IMR-90 (cell line): ENCODE data around the gene NOX3. TPM values are rescaled to one million over a fixed set of nuclear protein-coding genes. Genes with fewer than 3 reads are reported as not detected.

ENCODE experiments used
- ATAC-seq: fragments of 200-7000 bp; cut with Tn5 transposase; 2 replicates; pipeline ENCODE4 v1.9.1; 2020; ENCODE audit warnings: low read depth, mild to moderate bottlenecking, moderate library complexity
- BruUV-seq: library from RNA; stranded (reverse); fragments of 400-500 nt; replicated peaks from 2 replicates; lab custom pipeline; 2021; lab: Mats Ljungman, UMichigan
- CTCF ChIA-PET: fragments of 300-600 bp; formaldehyde crosslinking; extraction: SDS; loops from one replicate; lab custom pipeline; 2021; ENCODE audit warnings: antibody characterized with exemption; lab: Yijun Ruan, JAX
- POLR2A ChIA-PET: fragments of 300-600 bp; sonication (Branson Sonifier 250); formaldehyde crosslinking; loops from one replicate; lab custom pipeline; 2022; ENCODE audit warnings: antibody characterized with exemption; ENCODE audit not compliant: unreplicated experiment; lab: Charles Lee
- DNase-seq: peaks from one replicate; pipeline ENCODE4 v3.0.0; 2013
- H2AFZ ChIP-seq: replicated peaks from 2 replicates; pipeline ENCODE3; 2013; ENCODE audit warnings: low read length, mild to moderate bottlenecking; ENCODE audit not compliant: poor library complexity
- H2AK5ac ChIP-seq: 2 replicates; pipeline ENCODE4 v1.6.1; 2013; ENCODE audit warnings: low read depth, low read length, inconsistent platforms
- H2AK9ac ChIP-seq: replicated peaks from 2 replicates; pipeline ENCODE3; 2013; ENCODE audit warnings: mild to moderate bottlenecking, low read depth, low read length, moderate library complexity; ENCODE audit not compliant: poor library complexity
- H2BK120ac ChIP-seq: 2 replicates; pipeline ENCODE4 v1.6.1; 2013; ENCODE audit warnings: low read depth, low read length, inconsistent platforms
- H2BK15ac ChIP-seq: 3 replicates; pipeline ENCODE4 v1.6.1; 2013; ENCODE audit warnings: low read depth, low read length, inconsistent platforms
- H2BK20ac ChIP-seq: 2 replicates; pipeline ENCODE4 v1.6.1; 2013; ENCODE audit warnings: low read depth, mild to moderate bottlenecking, inconsistent platforms, low read length, moderate library complexity
- H2BK5ac ChIP-seq: 2 replicates; pipeline ENCODE4 v1.6.1; 2013; ENCODE audit warnings: mild to moderate bottlenecking, low read depth, low read length, inconsistent platforms; ENCODE audit not compliant: poor library complexity, severe bottlenecking
- H3K14ac ChIP-seq: replicated peaks from 2 replicates; pipeline ENCODE4 v1.6.1; 2013; ENCODE audit warnings: low read depth, low read length, inconsistent platforms
- H3K18ac ChIP-seq: 2 replicates; pipeline ENCODE4 v1.6.1; 2013; ENCODE audit warnings: low read depth, low read length, control low read depth
- H3K23ac ChIP-seq: 2 replicates; pipeline ENCODE4 v1.6.1; 2013; ENCODE audit warnings: low read depth, low read length, inconsistent platforms
- H3K27ac ChIP-seq: 2 replicates; pipeline ENCODE4 v1.5.1; 2013; ENCODE audit warnings: mild to moderate bottlenecking, control low read depth, low read length; ENCODE audit not compliant: insufficient read depth
- H3K27me3 ChIP-seq: 2 replicates; pipeline ENCODE4 v1.6.1; 2013; ENCODE audit warnings: low read length; ENCODE audit not compliant: control insufficient read depth, insufficient read depth
- H3K36me3 ChIP-seq: 2 replicates; pipeline ENCODE4 v1.6.1; 2013; ENCODE audit warnings: low read length, mixed read lengths; ENCODE audit not compliant: control insufficient read depth, insufficient read depth
- H3K4ac ChIP-seq: 2 replicates; pipeline ENCODE4 v1.6.1; 2013; ENCODE audit warnings: low read depth, low read length, inconsistent platforms
- H3K4me1 ChIP-seq: 2 replicates; pipeline ENCODE4 v1.6.1; 2013; ENCODE audit warnings: low read length, mixed read lengths; ENCODE audit not compliant: control insufficient read depth, insufficient read depth
- H3K4me2 ChIP-seq: 2 replicates; pipeline ENCODE4 v1.6.1; 2013; ENCODE audit warnings: low read depth, mild to moderate bottlenecking, control low read depth, low read length, moderate library complexity
- H3K4me3 ChIP-seq: 2 replicates; pipeline ENCODE4 v1.5.1; 2013; ENCODE audit warnings: low read depth, mild to moderate bottlenecking, control low read depth, low read length, moderate library complexity; ENCODE audit not compliant: insufficient read depth
- H3K56ac ChIP-seq: 2 replicates; pipeline ENCODE4 v1.6.1; 2013; ENCODE audit warnings: low read length, inconsistent platforms; ENCODE audit not compliant: insufficient read depth; ENCODE audit errors: extremely low read depth
- H3K79me1 ChIP-seq, 2 experiments: 2 replicates each; pipeline ENCODE4 v1.6.1; 2013; ENCODE audit warnings: low read length in 2 of 2, inconsistent platforms in 1 of 2, low read depth in 1 of 2
- H3K9ac ChIP-seq: 2 replicates; pipeline ENCODE4 v1.6.1; 2013; ENCODE audit warnings: low read depth, low read length, control low read depth
- H3K9me1 ChIP-seq: 2 replicates; pipeline ENCODE4 v1.6.1; 2013; ENCODE audit warnings: low read length, inconsistent platforms; ENCODE audit not compliant: insufficient read depth
- H3K9me3 ChIP-seq: 2 replicates; pipeline ENCODE4 v1.6.1; 2013; ENCODE audit warnings: low read length; ENCODE audit not compliant: control insufficient read depth, insufficient read depth
- H4K20me1 ChIP-seq: 2 replicates; pipeline ENCODE4 v1.6.1; 2013; ENCODE audit warnings: low read length, inconsistent platforms; ENCODE audit not compliant: insufficient read depth
- H4K5ac ChIP-seq: 2 replicates; pipeline ENCODE4 v1.6.1; 2013; ENCODE audit warnings: mild to moderate bottlenecking, low read depth, low read length, control low read depth
- H4K8ac ChIP-seq, 2 experiments: 2 replicates each; pipeline ENCODE4 v1.6.1; 2013; ENCODE audit warnings: low read depth in 2 of 2, low read length in 2 of 2, control low read depth in 1 of 2, inconsistent platforms in 1 of 2
- H4K91ac ChIP-seq: 2 replicates; pipeline ENCODE4 v1.6.1; 2013; ENCODE audit warnings: low read depth, low read length, inconsistent platforms; ENCODE audit not compliant: insufficient read depth
- BHLHE40 ChIP-seq: fragments of 150-350 bp; IDR thresholded peaks from 2 replicates; pipeline ENCODE4 v1.6.1; 2016; ENCODE audit warnings: mild to moderate bottlenecking, low read depth, low read length
- CEBPB ChIP-seq: IDR thresholded peaks from 2 replicates; pipeline ENCODE4 v1.6.1; 2012; ENCODE audit warnings: low read depth, low read length, improper control_type of control experiment
- MXI1 ChIP-seq: IDR thresholded peaks from 2 replicates; pipeline ENCODE4 v1.6.1; 2012; ENCODE audit warnings: low read depth, mild to moderate bottlenecking, low read length, moderate library complexity, borderline replicate concordance
- USF2 ChIP-seq: fragments of 150-350 bp; IDR thresholded peaks from 2 replicates; pipeline ENCODE4 v1.6.1; 2017; ENCODE audit warnings: mild to moderate bottlenecking, antibody characterized with exemption, low read length, low read depth
- WGBS, 2 experiments: methylation state at CpG; one replicate each; pipeline versions ENCODE4 v1.1.5 to v1.1.7; 2013; ENCODE audit warnings: missing lambda C conversion rate in 2 of 2; ENCODE audit not compliant: insufficient read length in 1 of 2; ENCODE audit errors: extremely low coverage in 2 of 2; 5-methylcytosine and 5-hydroxymethylcytosine counted together
- dilution Hi-C: fragments of 300-500 bp; cut with HindIII; formaldehyde crosslinking; loops from one replicate; pipeline ENCODE4 v1.14.3; 2018; ENCODE audit warnings: low sequenced_read_pairs; ENCODE audit not compliant: unreplicated experiment
- in situ Hi-C: fragments of 300-500 bp; cut with MboI; formaldehyde crosslinking; loops from 3 replicates; pipeline ENCODE4 v1.14.3; 2019; ENCODE audit warnings: low sequenced_read_pairs, inconsistent platforms, mixed read lengths
- intact Hi-C: fragments of 100-400 bp; cut with micrococcal nuclease; formaldehyde crosslinking; loops from 2 replicates; pipeline ENCODE4 v1.10.0; 2022
- polyA plus RNA-seq, 3 experiments: library from polyadenylated mRNA; depleted of rRNA; stranded (reverse); fragments of >200 nt; gene quantifications; 2 replicates each; pipeline ENCODE4 v1.2.3, GENCODE V29; 2012; ENCODE audit warnings: low replicate concordance in 1 of 3
- total RNA-seq: library from RNA; depleted of rRNA; stranded (reverse); fragments of >200 nt; gene quantifications from 2 replicates; pipeline ENCODE4 v1.2.3, GENCODE V29; 2012

The NOX3 gene
- total and polyA plus RNA-seq, 2 of the 4 experiments (the other 2 are of a cell fraction), result not detected

- in situ Hi-C loops, result no loop called here
- Histone ChIP-seq H2AK5ac (no peak overlapping the region), H3K79me1 (no peaks in the 10 kb centered on the region), H3K4me2 (no peak overlapping the region), H3K56ac (no peak overlapping the region), H3K27ac (no peak overlapping the region), H2BK15ac (no peak overlapping the region; the same call in 2 of the 3 replicates), H4K91ac (no peak overlapping the region), H3K4ac (peak overlapping the region; percentile 8; the same call in 1 of the 2 replicates), H3K27me3 (no peaks in the 10 kb centered on the region), H4K20me1 (no peaks in the 10 kb centered on the region), H2BK5ac (peak overlapping the region; percentile 96), H3K9me3 (no peaks in the 10 kb centered on the region; the same call in 1 of the 2 replicates), H3K9me1 (peaks cover 4% of the 10 kb centered on the region), H3K4me3 (no peak overlapping the region), H4K5ac (no peak overlapping the region), H2AFZ (no peak overlapping the region), H3K4me1 (peaks cover 6% of the 10 kb centered on the region), H2BK20ac (no peak overlapping the region), H3K18ac (no peak overlapping the region; the same call in 1 of the 2 replicates), H4K8ac (peak overlapping the region in 1 of 2 experiments; percentile 47; a peak in 1 of 4 replicates), H2BK120ac (no peak overlapping the region), H2AK9ac (no peak overlapping the region), H3K23ac (no peak overlapping the region), H3K9ac (no peak overlapping the region), H3K36me3 (no peaks in the 10 kb centered on the region), H3K14ac (no peak overlapping the region)
- dilution Hi-C loops, result no loop called here
- POLR2A ChIA-PET, result interaction anchor here (0.6 kb wide), 1 partner anchor 534 kb away, joined by 3 read pairs; no protein-coding TSS in a partner anchor
- TF ChIP-seq MXI1 (no peak), USF2 (peak; percentile 32), BHLHE40 (peak; percentile 6; the same call in 1 of the 2 replicates), CEBPB (peak; percentile 64; the same call in 1 of the 2 replicates)
- no CpG with 5 or more reads among the region's 3 CpGs for WGBS, 2 experiments
- DNase-seq (peak; percentile 96), ATAC-seq (peak; percentile 89)
- CTCF ChIA-PET, result interaction anchor here (0.6 to 0.7 kb wide), 5 partner anchors 30 to 387 kb away, joined by 3 to 5 read pairs (median 3); no protein-coding TSS in a partner anchor
- intact Hi-C loops, result loop anchor here (1.0 kb wide), 1 partner anchor 501 kb away; no protein-coding TSS in a partner anchor
- BruUV-seq, result no TSS peak
Measured at GRCh38 chr6:155382338-155382685, 73.3 kb downstream of the NOX3 start.
